H1 (cell line): Measurements from ENCODE around the gene AQP11.

Source experiments
- BRCA1 ChIP-seq: IDR thresholded peaks from 2 replicates; pipeline ENCODE4 v1.6.1; 2012; ENCODE audit warnings: low read depth, low read length, improper control_type of control experiment
- CHD2 ChIP-seq: IDR thresholded peaks from 2 replicates; pipeline ENCODE4 v1.6.1; 2012; ENCODE audit warnings: low read length, improper control_type of control experiment
- EZH2 ChIP-seq: fragments of 200-600 bp; sonication (generic); IDR thresholded peaks from 2 replicates; pipeline ENCODE4 v1.7.1; 2012; ENCODE audit warnings: low read depth, mild to moderate bottlenecking, moderate library complexity, low read length, inconsistent platforms; ENCODE audit not compliant: severe bottlenecking
- JUND ChIP-seq: IDR thresholded peaks from 2 replicates; pipeline ENCODE4 v1.6.1; 2011; ENCODE audit warnings: mild to moderate bottlenecking, improper control_type of control experiment, low read length
- POLR2AphosphoS5 ChIP-seq: IDR thresholded peaks from 2 replicates; pipeline ENCODE4 v1.6.1; 2011; ENCODE audit warnings: low read depth, low read length
- RBBP5 ChIP-seq: IDR thresholded peaks from 2 replicates; pipeline ENCODE4 v1.7.1; 2012; ENCODE audit warnings: low read depth, mild to moderate bottlenecking, inconsistent platforms, low read length, moderate library complexity, borderline replicate concordance
- SIN3A ChIP-seq, 2 experiments: IDR thresholded peaks in 1 of 2; conservative IDR thresholded peaks in 1 of 2; 2 replicates each; pipeline ENCODE4 v1.6.1; 2011 to 2012; ENCODE audit warnings: low read length in 2 of 2, improper control_type of control experiment in 1 of 2, low read depth in 1 of 2, mild to moderate bottlenecking in 1 of 2
- SP1 ChIP-seq: IDR thresholded peaks from 2 replicates; pipeline ENCODE4 v1.6.1; 2011; ENCODE audit warnings: low read depth, low read length
- TF ChIP-seq, protein P1 (sequence below), 3 experiments: IDR thresholded peaks; 1 replicate in 2 of 3; 2 replicates in 1 of 3; pipeline versions ENCODE4 v1.5.1 to v1.6.1; 2011; ENCODE audit warnings: low read length in 3 of 3, mild to moderate bottlenecking in 3 of 3, inconsistent platforms in 2 of 3, low read depth in 1 of 3, moderate library complexity in 1 of 3; ENCODE audit not compliant: insufficient read depth in 1 of 3; ENCODE audit errors: control extremely low read depth in 1 of 3
- TF ChIP-seq, protein P2 (sequence below): IDR thresholded peaks from 2 replicates; pipeline ENCODE4 v1.6.1; 2011; ENCODE audit warnings: low read depth, mild to moderate bottlenecking, low read length; ENCODE audit not compliant: insufficient read depth
- TF ChIP-seq, protein P3 (sequence below): fragments of 300-600 bp; sonication (generic); IDR thresholded peaks from 2 replicates; pipeline ENCODE4 v1.7.1; 2012; ENCODE audit warnings: low read length, moderate library complexity, mild to moderate bottlenecking, inconsistent platforms; ENCODE audit not compliant: insufficient replicate concordance

DNA sequence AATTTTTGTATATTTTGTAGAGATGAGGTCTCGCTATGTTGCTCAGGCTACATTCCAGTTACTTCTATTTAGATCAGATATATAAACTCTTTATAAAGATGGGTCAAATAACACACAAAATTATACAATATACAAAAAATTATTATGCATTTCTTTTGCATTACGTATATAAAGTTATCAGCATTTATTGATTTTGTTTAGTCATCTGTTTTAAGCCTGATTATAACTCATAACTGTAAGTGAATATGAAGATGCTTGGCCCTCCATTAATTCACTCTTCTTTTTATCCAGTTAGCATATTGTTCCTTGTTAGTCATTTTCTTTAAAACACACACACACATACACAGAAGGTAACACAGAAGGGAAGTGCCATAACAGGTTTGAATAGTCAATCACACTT lies 14.5 kb downstream of the AQP11 start:
- TF ChIP-seq EZH2 = no peak
- TF ChIP-seq SP1 = no peak
- TF ChIP-seq, protein P1, sequence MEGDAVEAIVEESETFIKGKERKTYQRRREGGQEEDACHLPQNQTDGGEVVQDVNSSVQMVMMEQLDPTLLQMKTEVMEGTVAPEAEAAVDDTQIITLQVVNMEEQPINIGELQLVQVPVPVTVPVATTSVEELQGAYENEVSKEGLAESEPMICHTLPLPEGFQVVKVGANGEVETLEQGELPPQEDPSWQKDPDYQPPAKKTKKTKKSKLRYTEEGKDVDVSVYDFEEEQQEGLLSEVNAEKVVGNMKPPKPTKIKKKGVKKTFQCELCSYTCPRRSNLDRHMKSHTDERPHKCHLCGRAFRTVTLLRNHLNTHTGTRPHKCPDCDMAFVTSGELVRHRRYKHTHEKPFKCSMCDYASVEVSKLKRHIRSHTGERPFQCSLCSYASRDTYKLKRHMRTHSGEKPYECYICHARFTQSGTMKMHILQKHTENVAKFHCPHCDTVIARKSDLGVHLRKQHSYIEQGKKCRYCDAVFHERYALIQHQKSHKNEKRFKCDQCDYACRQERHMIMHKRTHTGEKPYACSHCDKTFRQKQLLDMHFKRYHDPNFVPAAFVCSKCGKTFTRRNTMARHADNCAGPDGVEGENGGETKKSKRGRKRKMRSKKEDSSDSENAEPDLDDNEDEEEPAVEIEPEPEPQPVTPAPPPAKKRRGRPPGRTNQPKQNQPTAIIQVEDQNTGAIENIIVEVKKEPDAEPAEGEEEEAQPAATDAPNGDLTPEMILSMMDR (IDR thresholded peaks at IDR 0.05; ENCODE audit: control extremely low read depth in 1 of 3, insufficient read depth in 1 of 3, low read depth in 1 of 3, low read length in 3 of 3) = no peak
- no peak for TF ChIP-seq BRCA1
- TF ChIP-seq, protein P2, sequence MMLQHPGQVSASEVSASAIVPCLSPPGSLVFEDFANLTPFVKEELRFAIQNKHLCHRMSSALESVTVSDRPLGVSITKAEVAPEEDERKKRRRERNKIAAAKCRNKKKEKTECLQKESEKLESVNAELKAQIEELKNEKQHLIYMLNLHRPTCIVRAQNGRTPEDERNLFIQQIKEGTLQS = no peak
- TF ChIP-seq POLR2AphosphoS5 = no peak
- TF ChIP-seq, protein P3, sequence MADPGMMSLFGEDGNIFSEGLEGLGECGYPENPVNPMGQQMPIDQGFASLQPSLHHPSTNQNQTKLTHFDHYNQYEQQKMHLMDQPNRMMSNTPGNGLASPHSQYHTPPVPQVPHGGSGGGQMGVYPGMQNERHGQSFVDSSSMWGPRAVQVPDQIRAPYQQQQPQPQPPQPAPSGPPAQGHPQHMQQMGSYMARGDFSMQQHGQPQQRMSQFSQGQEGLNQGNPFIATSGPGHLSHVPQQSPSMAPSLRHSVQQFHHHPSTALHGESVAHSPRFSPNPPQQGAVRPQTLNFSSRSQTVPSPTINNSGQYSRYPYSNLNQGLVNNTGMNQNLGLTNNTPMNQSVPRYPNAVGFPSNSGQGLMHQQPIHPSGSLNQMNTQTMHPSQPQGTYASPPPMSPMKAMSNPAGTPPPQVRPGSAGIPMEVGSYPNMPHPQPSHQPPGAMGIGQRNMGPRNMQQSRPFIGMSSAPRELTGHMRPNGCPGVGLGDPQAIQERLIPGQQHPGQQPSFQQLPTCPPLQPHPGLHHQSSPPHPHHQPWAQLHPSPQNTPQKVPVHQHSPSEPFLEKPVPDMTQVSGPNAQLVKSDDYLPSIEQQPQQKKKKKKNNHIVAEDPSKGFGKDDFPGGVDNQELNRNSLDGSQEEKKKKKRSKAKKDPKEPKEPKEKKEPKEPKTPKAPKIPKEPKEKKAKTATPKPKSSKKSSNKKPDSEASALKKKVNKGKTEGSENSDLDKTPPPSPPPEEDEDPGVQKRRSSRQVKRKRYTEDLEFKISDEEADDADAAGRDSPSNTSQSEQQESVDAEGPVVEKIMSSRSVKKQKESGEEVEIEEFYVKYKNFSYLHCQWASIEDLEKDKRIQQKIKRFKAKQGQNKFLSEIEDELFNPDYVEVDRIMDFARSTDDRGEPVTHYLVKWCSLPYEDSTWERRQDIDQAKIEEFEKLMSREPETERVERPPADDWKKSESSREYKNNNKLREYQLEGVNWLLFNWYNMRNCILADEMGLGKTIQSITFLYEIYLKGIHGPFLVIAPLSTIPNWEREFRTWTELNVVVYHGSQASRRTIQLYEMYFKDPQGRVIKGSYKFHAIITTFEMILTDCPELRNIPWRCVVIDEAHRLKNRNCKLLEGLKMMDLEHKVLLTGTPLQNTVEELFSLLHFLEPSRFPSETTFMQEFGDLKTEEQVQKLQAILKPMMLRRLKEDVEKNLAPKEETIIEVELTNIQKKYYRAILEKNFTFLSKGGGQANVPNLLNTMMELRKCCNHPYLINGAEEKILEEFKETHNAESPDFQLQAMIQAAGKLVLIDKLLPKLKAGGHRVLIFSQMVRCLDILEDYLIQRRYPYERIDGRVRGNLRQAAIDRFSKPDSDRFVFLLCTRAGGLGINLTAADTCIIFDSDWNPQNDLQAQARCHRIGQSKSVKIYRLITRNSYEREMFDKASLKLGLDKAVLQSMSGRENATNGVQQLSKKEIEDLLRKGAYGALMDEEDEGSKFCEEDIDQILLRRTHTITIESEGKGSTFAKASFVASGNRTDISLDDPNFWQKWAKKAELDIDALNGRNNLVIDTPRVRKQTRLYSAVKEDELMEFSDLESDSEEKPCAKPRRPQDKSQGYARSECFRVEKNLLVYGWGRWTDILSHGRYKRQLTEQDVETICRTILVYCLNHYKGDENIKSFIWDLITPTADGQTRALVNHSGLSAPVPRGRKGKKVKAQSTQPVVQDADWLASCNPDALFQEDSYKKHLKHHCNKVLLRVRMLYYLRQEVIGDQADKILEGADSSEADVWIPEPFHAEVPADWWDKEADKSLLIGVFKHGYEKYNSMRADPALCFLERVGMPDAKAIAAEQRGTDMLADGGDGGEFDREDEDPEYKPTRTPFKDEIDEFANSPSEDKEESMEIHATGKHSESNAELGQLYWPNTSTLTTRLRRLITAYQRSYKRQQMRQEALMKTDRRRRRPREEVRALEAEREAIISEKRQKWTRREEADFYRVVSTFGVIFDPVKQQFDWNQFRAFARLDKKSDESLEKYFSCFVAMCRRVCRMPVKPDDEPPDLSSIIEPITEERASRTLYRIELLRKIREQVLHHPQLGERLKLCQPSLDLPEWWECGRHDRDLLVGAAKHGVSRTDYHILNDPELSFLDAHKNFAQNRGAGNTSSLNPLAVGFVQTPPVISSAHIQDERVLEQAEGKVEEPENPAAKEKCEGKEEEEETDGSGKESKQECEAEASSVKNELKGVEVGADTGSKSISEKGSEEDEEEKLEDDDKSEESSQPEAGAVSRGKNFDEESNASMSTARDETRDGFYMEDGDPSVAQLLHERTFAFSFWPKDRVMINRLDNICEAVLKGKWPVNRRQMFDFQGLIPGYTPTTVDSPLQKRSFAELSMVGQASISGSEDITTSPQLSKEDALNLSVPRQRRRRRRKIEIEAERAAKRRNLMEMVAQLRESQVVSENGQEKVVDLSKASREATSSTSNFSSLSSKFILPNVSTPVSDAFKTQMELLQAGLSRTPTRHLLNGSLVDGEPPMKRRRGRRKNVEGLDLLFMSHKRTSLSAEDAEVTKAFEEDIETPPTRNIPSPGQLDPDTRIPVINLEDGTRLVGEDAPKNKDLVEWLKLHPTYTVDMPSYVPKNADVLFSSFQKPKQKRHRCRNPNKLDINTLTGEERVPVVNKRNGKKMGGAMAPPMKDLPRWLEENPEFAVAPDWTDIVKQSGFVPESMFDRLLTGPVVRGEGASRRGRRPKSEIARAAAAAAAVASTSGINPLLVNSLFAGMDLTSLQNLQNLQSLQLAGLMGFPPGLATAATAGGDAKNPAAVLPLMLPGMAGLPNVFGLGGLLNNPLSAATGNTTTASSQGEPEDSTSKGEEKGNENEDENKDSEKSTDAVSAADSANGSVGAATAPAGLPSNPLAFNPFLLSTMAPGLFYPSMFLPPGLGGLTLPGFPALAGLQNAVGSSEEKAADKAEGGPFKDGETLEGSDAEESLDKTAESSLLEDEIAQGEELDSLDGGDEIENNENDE = no peak
- no peak for TF ChIP-seq SIN3A (conservative IDR thresholded peaks at IDR 0.05 in 1 of 2, IDR thresholded peaks at IDR 0.05 in 1 of 2; ENCODE audit: low read depth in 1 of 2, low read length in 2 of 2)
- TF ChIP-seq JUND = no peak
- no peak for TF ChIP-seq CHD2
- TF ChIP-seq RBBP5 = no peak
